ENCODE measurements around the gene SQOR.

Gene SQOR

DNA sequence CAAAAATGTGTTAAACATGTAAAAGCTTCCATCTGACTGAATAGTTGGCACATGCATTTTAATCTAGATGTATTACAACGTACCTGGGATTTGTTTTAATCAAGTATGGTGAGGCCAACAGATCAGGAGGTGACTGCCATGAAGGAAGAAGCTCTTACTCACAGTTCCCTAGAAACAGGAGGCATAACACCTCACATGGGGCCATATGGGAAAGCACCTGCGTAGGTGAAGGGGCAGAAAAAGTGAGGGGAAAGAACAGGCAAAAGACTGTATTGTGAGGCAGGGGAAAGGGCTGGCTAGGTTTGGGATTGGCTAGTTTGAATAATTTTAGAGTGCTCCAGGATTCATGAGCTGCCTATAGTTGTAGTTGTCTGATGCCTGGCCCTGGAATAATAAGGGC lies 9.6 kb downstream of the SQOR start:
- H3K9ac ChIP-seq (ENCODE audit: low read depth, low read length, poor library complexity) = no peak overlapping the region
- no peaks in the 10 kb centered on the region for H3K79me1 ChIP-seq (ENCODE audit: low read depth, low read length)
- H3K4me2 ChIP-seq (ENCODE audit: insufficient read depth, low read length, poor library complexity, severe bottlenecking) = no peak overlapping the region
- no peak overlapping the region for H3K23ac ChIP-seq (ENCODE audit: low read depth, low read length, poor library complexity)
- no peak overlapping the region for H3K18ac ChIP-seq (ENCODE audit: low read length)
- no peak overlapping the region for H2BK120ac ChIP-seq (ENCODE audit: low read depth, low read length)
- no peak for DNase-seq (ENCODE audit: low spot score)
- H2BK5ac ChIP-seq (ENCODE audit: low read length) = no peak overlapping the region
- H2BK15ac ChIP-seq (ENCODE audit: low read length) = no peak overlapping the region
- peaks cover 0 to 2% of the 10 kb centered on the region in 2 donors for H3K4me1 ChIP-seq (ENCODE audit: control insufficient read depth in 2 of 2, insufficient read depth in 1 of 2, low read depth in 1 of 2, low read length in 2 of 2)
- no peak overlapping the region for H2BK12ac ChIP-seq (ENCODE audit: low read length)
- H3K4ac ChIP-seq (ENCODE audit: low read length) = no peak overlapping the region
- no peaks in the 10 kb centered on the region for H3K36me3 ChIP-seq (replicated peaks in 1 of 2; ENCODE audit: control insufficient read depth in 2 of 2, insufficient read depth in 2 of 2, low read length in 2 of 2)
- H4K91ac ChIP-seq (ENCODE audit: low read depth, low read length, poor library complexity) = no peak overlapping the region
- peaks cover 0 to 8% (median 0%) of the 10 kb centered on the region in 3 experiments for H3K27me3 ChIP-seq (ENCODE audit: control insufficient read depth in 3 of 3, insufficient read depth in 3 of 3, low read depth in 1 of 3, low read length in 3 of 3)
- no CpG with 5 or more reads among the region's 2 CpGs for WGBS, 2 donors (ENCODE audit: extremely low coverage in 2 of 2, insufficient read length in 2 of 2, insufficient replicate concordance in 1 of 2)
- no peak overlapping the region for H3K14ac ChIP-seq (ENCODE audit: low read length)
- no peak overlapping the region for H4K8ac ChIP-seq (ENCODE audit: low read depth, low read length)
- H3K9me3 ChIP-seq (replicated peaks in 1 of 2; ENCODE audit: control insufficient read depth in 2 of 2, insufficient read depth in 1 of 2, low read depth in 1 of 2, low read length in 2 of 2) = no peaks in the 10 kb centered on the region
- H2AFZ ChIP-seq (ENCODE audit: low read length) = no peak overlapping the region
- no peak overlapping the region for H2AK5ac ChIP-seq (ENCODE audit: low read depth, low read length)
- no peak overlapping the region for H3K27ac ChIP-seq (replicated peaks; ENCODE audit: low read length)
- H3K4me3 ChIP-seq (ENCODE audit: low read length in 2 of 2) = no peak overlapping the region

DNA sequence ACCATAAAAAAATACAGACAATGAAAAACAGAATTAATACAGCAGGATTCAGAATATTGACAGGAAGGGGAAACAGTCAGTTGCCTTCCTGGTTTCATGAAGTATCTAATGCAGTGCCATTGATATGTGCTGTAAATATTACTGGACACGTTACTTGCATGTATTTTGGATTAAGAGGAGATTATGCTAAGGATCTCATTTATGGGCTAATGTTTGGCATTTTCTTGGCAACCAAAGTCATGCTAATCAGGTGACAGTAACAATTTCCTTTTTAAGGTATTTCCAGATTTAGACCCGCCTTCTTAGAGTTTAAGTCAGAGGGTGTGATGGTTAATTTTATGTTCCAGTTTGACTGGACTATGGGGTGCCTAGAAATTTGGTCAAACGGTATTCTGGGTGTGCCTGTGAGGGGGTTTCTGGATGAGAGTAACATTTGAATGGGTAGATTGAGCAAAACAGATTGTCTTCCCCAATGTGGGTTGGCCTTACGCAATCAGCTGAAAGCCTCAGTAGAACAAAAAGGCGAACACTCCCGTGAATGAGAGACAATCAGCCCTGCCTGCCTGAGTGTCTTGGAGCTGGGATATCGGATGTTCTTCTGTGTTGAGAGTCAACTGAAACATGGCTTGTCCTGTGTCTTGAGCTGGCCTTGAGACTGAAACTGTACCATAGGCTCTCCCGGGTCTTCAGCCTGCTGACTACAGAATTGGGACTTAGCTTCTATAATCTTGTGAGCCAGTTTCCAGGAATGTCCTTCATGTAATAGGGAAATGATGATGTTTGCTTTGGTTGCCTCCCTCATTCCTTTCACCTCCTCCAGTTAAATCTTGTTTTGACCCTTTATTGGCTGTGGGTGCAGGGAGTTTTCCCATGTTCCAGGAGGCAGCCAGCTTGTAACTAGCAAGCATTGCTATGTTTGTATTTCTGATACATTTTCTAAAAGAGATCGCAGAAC lies 10.5 kb downstream of the SQOR start:
- H2BK120ac ChIP-seq (ENCODE audit: low read depth, low read length) = no peak overlapping the region
- H3K23ac ChIP-seq (ENCODE audit: low read depth, low read length, poor library complexity) = no peak overlapping the region
- H4K8ac ChIP-seq (ENCODE audit: low read depth, low read length) = no peak overlapping the region
- DNase-seq (ENCODE audit: low spot score) = no peak
- no peak overlapping the region for H3K14ac ChIP-seq (ENCODE audit: low read length)
- H3K4me3 ChIP-seq (ENCODE audit: low read length in 2 of 2) = no peak overlapping the region
- no peak overlapping the region for H3K4ac ChIP-seq (ENCODE audit: low read length)
- H2BK12ac ChIP-seq (ENCODE audit: low read length) = no peak overlapping the region
- H3K27ac ChIP-seq (replicated peaks; ENCODE audit: low read length) = no peak overlapping the region
- no peak overlapping the region for H3K9ac ChIP-seq (ENCODE audit: low read depth, low read length, poor library complexity)
- H2BK15ac ChIP-seq (ENCODE audit: low read length) = no peak overlapping the region
- no peak overlapping the region for H3K18ac ChIP-seq (ENCODE audit: low read length)
- H2AK5ac ChIP-seq (ENCODE audit: low read depth, low read length) = no peak overlapping the region
- no peaks in the 10 kb centered on the region for H3K9me3 ChIP-seq (replicated peaks in 1 of 2; ENCODE audit: control insufficient read depth in 2 of 2, insufficient read depth in 1 of 2, low read depth in 1 of 2, low read length in 2 of 2)
- H3K79me1 ChIP-seq (ENCODE audit: low read depth, low read length) = no peaks in the 10 kb centered on the region
- H3K27me3 ChIP-seq (ENCODE audit: control insufficient read depth in 3 of 3, insufficient read depth in 3 of 3, low read depth in 1 of 3, low read length in 3 of 3) = peaks cover 0 to 5% (median 0%) of the 10 kb centered on the region in 3 experiments
- no peak overlapping the region for H3K4me2 ChIP-seq (ENCODE audit: insufficient read depth, low read length, poor library complexity, severe bottlenecking)
- no peak overlapping the region for H4K91ac ChIP-seq (ENCODE audit: low read depth, low read length, poor library complexity)
- no peak overlapping the region for H2BK5ac ChIP-seq (ENCODE audit: low read length)
- no peaks in the 10 kb centered on the region for H3K36me3 ChIP-seq (replicated peaks in 1 of 2; ENCODE audit: control insufficient read depth in 2 of 2, insufficient read depth in 2 of 2, low read length in 2 of 2)
- no peak overlapping the region for H2AFZ ChIP-seq (ENCODE audit: low read length)
- no CpG with 5 or more reads among the region's 9 CpGs for WGBS, 2 donors (ENCODE audit: extremely low coverage in 2 of 2, insufficient read length in 2 of 2, insufficient replicate concordance in 1 of 2)
- H3K4me1 ChIP-seq (ENCODE audit: control insufficient read depth in 2 of 2, insufficient read depth in 1 of 2, low read depth in 1 of 2, low read length in 2 of 2) = peaks cover 0 to 2% of the 10 kb centered on the region in 2 donors

DNA sequence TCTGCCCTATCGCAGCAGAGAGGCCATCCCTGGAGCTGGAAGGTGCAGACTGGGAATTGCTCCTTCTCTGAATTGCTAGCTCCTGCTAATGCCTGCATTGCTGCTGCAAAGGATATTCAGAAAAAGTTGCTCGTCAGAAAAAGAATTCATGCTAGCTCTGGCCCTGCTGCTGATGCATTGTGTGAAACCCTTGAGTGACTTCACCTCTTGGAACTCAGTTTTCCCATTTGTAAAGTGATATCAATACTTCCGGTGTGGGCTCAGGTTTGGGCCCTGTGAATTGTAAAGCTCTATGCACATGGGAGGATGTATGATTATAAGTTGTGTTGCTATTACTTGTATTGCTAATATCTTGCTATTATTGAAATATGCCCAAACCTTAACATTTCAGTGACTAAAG lies 11.4 kb downstream of the SQOR start:
- no peak overlapping the region for H4K91ac ChIP-seq (ENCODE audit: low read depth, low read length, poor library complexity)
- H3K18ac ChIP-seq (ENCODE audit: low read length) = no peak overlapping the region
- H3K27me3 ChIP-seq (ENCODE audit: control insufficient read depth in 3 of 3, insufficient read depth in 3 of 3, low read depth in 1 of 3, low read length in 3 of 3) = peaks cover 0 to 5% (median 0%) of the 10 kb centered on the region in 3 experiments
- no peak overlapping the region for H3K4ac ChIP-seq (ENCODE audit: low read length)
- no peaks in the 10 kb centered on the region for H3K9me3 ChIP-seq (replicated peaks in 1 of 2; ENCODE audit: control insufficient read depth in 2 of 2, insufficient read depth in 1 of 2, low read depth in 1 of 2, low read length in 2 of 2)
- H3K4me3 ChIP-seq (ENCODE audit: low read length in 2 of 2) = no peak overlapping the region
- no peak overlapping the region for H2AK5ac ChIP-seq (ENCODE audit: low read depth, low read length)
- no peak overlapping the region for H3K23ac ChIP-seq (ENCODE audit: low read depth, low read length, poor library complexity)
- no peak overlapping the region for H2AFZ ChIP-seq (ENCODE audit: low read length)
- no peaks in the 10 kb centered on the region for H3K79me1 ChIP-seq (ENCODE audit: low read depth, low read length)
- no peaks in the 10 kb centered on the region for H3K36me3 ChIP-seq (replicated peaks in 1 of 2; ENCODE audit: control insufficient read depth in 2 of 2, insufficient read depth in 2 of 2, low read length in 2 of 2)
- no peak overlapping the region for H3K27ac ChIP-seq (replicated peaks; ENCODE audit: low read length)
- H3K14ac ChIP-seq (ENCODE audit: low read length) = no peak overlapping the region
- H3K4me2 ChIP-seq (ENCODE audit: insufficient read depth, low read length, poor library complexity, severe bottlenecking) = no peak overlapping the region
- WGBS, 2 donors (ENCODE audit: extremely low coverage in 2 of 2, insufficient read length in 2 of 2, insufficient replicate concordance in 1 of 2) = no CpG with 5 or more reads among the region's 3 CpGs
- H2BK5ac ChIP-seq (ENCODE audit: low read length) = no peak overlapping the region
- DNase-seq (ENCODE audit: low spot score) = no peak
- no peak overlapping the region for H2BK15ac ChIP-seq (ENCODE audit: low read length)
- no peak overlapping the region for H3K9ac ChIP-seq (ENCODE audit: low read depth, low read length, poor library complexity)
- no peak overlapping the region for H4K8ac ChIP-seq (ENCODE audit: low read depth, low read length)
- peaks cover 0 to 2% of the 10 kb centered on the region in 2 donors for H3K4me1 ChIP-seq (ENCODE audit: control insufficient read depth in 2 of 2, insufficient read depth in 1 of 2, low read depth in 1 of 2, low read length in 2 of 2)
- no peak overlapping the region for H2BK12ac ChIP-seq (ENCODE audit: low read length)
- H2BK120ac ChIP-seq (ENCODE audit: low read depth, low read length) = no peak overlapping the region

DNA sequence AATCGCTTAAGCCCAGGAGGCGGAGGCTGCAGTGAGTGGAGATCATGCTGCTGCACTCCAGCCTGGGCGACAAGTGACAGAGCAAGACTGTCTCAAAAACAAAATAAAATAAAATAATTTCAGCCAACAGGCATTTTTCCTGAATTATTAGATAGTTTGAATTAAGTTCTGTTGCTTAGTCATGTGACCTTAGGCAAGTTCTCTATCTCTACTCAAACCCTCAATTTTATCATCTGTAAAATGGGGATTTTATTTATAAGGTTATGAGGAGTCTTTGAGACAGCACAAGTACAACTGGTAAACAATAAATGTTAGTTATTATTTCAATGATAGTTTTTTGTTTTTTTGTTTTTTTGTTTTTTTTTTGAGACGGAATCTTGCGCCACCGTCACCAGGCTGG lies 13.0 kb downstream of the SQOR start:
- H4K8ac ChIP-seq (ENCODE audit: low read depth, low read length) = no peak overlapping the region
- H3K9ac ChIP-seq (ENCODE audit: low read depth, low read length, poor library complexity) = no peak overlapping the region
- no peak overlapping the region for H4K91ac ChIP-seq (ENCODE audit: low read depth, low read length, poor library complexity)
- H3K4me1 ChIP-seq (ENCODE audit: control insufficient read depth in 2 of 2, insufficient read depth in 1 of 2, low read depth in 1 of 2, low read length in 2 of 2) = peaks cover 0 to 2% of the 10 kb centered on the region in 2 donors
- no peaks in the 10 kb centered on the region for H3K79me1 ChIP-seq (ENCODE audit: low read depth, low read length)
- no peak overlapping the region for H3K4me3 ChIP-seq (ENCODE audit: low read length in 2 of 2)
- 100% methylated on average over 1 of the region's 6 CpGs; no CpG with 5 or more reads in 1 of the 2 donors for WGBS, 2 donors (ENCODE audit: extremely low coverage in 2 of 2, insufficient read length in 2 of 2, insufficient replicate concordance in 1 of 2)
- DNase-seq (ENCODE audit: low spot score) = no peak
- H3K27ac ChIP-seq (replicated peaks; ENCODE audit: low read length) = no peak overlapping the region
- H3K4me2 ChIP-seq (ENCODE audit: insufficient read depth, low read length, poor library complexity, severe bottlenecking) = no peak overlapping the region
- H3K9me3 ChIP-seq (replicated peaks in 1 of 2; ENCODE audit: control insufficient read depth in 2 of 2, insufficient read depth in 1 of 2, low read depth in 1 of 2, low read length in 2 of 2) = no peaks in the 10 kb centered on the region
- H3K36me3 ChIP-seq (replicated peaks in 1 of 2; ENCODE audit: control insufficient read depth in 2 of 2, insufficient read depth in 2 of 2, low read length in 2 of 2) = no peaks in the 10 kb centered on the region
- no peak overlapping the region for H2BK12ac ChIP-seq (ENCODE audit: low read length)
- H3K14ac ChIP-seq (ENCODE audit: low read length) = no peak overlapping the region
- H2AK5ac ChIP-seq (ENCODE audit: low read depth, low read length) = no peak overlapping the region
- H2BK120ac ChIP-seq (ENCODE audit: low read depth, low read length) = no peak overlapping the region
- no peaks in the 10 kb centered on the region for H3K27me3 ChIP-seq (ENCODE audit: control insufficient read depth in 3 of 3, insufficient read depth in 3 of 3, low read depth in 1 of 3, low read length in 3 of 3)
- no peak overlapping the region for H3K4ac ChIP-seq (ENCODE audit: low read length)
- no peak overlapping the region for H3K23ac ChIP-seq (ENCODE audit: low read depth, low read length, poor library complexity)
- H2BK5ac ChIP-seq (ENCODE audit: low read length) = no peak overlapping the region
- no peak overlapping the region for H2BK15ac ChIP-seq (ENCODE audit: low read length)
- no peak overlapping the region for H3K18ac ChIP-seq (ENCODE audit: low read length)
- no peak overlapping the region for H2AFZ ChIP-seq (ENCODE audit: low read length)

Measured in neuronal stem cell (in vitro differentiated cells).